ENCODE results near the gene APBB2.

GRCh38 chr4:41197996-41198395, 16.3 kb downstream of the APBB2 start:
- TF ChIP-seq YY1 (IDR thresholded peaks at IDR 0.05; ENCODE audit: insufficient read depth, insufficient read length) (no peak), ZNF274 (IDR thresholded peaks at IDR 0.05; ENCODE audit: low read depth, low read length) (no peak)
